GM18517 (cell line): ENCODE data around the gene C2CD4D.
"Not testable (repeated sequence)": the region's sequence is repeated elsewhere in the genome, so short reads cannot be mapped to it uniquely, and the experiment has no call there.

ENCODE experiments used
- ATAC-seq: cut with Tn5 transposase; IDR thresholded peaks from one replicate; pipeline ENCODE4 v1.9.1; 2021; ENCODE audit warnings: mild to moderate bottlenecking, moderate library complexity; ENCODE audit not compliant: unreplicated experiment

The C2CD4D gene

GRCh38 chr1:151839457-151840403 lies at the start of gene C2CD4D:
C2CD4D (minus strand) TSS chr1:151839820; CDS start chr1:151838989, 831 bp downstream.
- ATAC-seq, result no peak

- no peak for ATAC-seq
These were observed 49.5 kb upstream of the C2CD4D start for GRCh38 chr1:151888972-151889570.

- no peak for ATAC-seq
These were observed 47.4 kb upstream of the C2CD4D start for GRCh38 chr1:151887028-151887427.

GRCh38 chr1:151885479-151885878 lies 45.9 kb upstream of the C2CD4D start:
- no peak for ATAC-seq

- not testable (repeated sequence) for ATAC-seq
These were observed 45.3 kb upstream of the C2CD4D start for GRCh38 chr1:151884879-151885278.

GRCh38 chr1:151884445-151884844 lies 44.8 kb upstream of the C2CD4D start:
- ATAC-seq, result not testable (repeated sequence)

- not testable (repeated sequence) for ATAC-seq
These were observed 44.3 kb upstream of the C2CD4D start for GRCh38 chr1:151883898-151884297.

- not testable (repeated sequence) for ATAC-seq
These were observed 43.3 kb upstream of the C2CD4D start for GRCh38 chr1:151882918-151883317.

- no peak for ATAC-seq
These were observed 42.8 kb upstream of the C2CD4D start for GRCh38 chr1:151882466-151882865.

- ATAC-seq, result no peak
These were observed 41.9 kb upstream of the C2CD4D start for GRCh38 chr1:151881479-151881878.

GRCh38 chr1:151875419-151876097 lies 35.9 kb upstream of the C2CD4D start:
- ATAC-seq, result no peak

GRCh38 chr1:151872776-151873175 lies 33.2 kb upstream of the C2CD4D start:
- ATAC-seq, result not testable (repeated sequence)

GRCh38 chr1:151871284-151872030 lies 31.8 kb upstream of the C2CD4D start:
- ATAC-seq, result no peak

- no peak for ATAC-seq
These were observed 28.9 kb upstream of the C2CD4D start for GRCh38 chr1:151868486-151868885.

- no peak for ATAC-seq
These were observed 28.3 kb upstream of the C2CD4D start for GRCh38 chr1:151867765-151868411.

- no peak for ATAC-seq
These were observed 27.7 kb upstream of the C2CD4D start for GRCh38 chr1:151867321-151867720.

GRCh38 chr1:151864411-151864810 lies 24.8 kb upstream of the C2CD4D start:
- ATAC-seq, result no peak

- no peak for ATAC-seq
These were observed 23.0 kb upstream of the C2CD4D start for GRCh38 chr1:151862604-151863003.

- ATAC-seq, result no peak
These were observed 21.0 kb upstream of the C2CD4D start for GRCh38 chr1:151860504-151861187.

GRCh38 chr1:151859891-151860293 lies 20.3 kb upstream of the C2CD4D start:
- no peak for ATAC-seq
